ENCODE measurements around the gene CSMD2. TPM values are rescaled to one million over a fixed set of nuclear protein-coding genes. Genes with fewer than 3 reads are reported as not detected.

Gene CSMD2
- total RNA-seq, 1 donor from 2014 or later, result 0.98 TPM

DNA sequence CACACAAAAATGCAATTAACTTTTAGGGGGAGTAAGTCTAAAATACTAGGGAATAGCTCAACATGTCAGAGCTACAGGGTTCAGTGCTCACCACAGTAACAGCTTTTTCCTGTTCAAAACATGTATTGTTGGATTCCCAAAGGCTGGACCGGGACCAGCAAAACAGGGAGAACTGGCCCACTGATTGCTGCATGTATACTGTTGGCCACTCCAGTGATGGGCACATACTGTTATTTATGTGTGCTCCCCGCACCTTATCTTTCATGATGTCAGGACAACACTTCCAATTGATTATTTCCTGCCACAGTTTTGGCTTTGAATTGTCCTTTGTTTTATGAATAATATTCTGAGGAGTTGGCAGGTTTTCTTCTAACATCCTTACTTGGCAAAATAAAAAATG lies 250.5 kb downstream of the CSMD2 start:
- H3K4me3 ChIP-seq (ENCODE audit: low read depth, low read length), result no peak overlapping the region
- TF ChIP-seq CTCF (conservative IDR thresholded peaks at IDR 0.05; ENCODE audit: low read depth, low read length), result no peak
- DNase-seq (ENCODE audit: low read depth), result no peak

- no peak overlapping the region for H3K4me3 ChIP-seq (ENCODE audit: low read depth, low read length)
- DNase-seq (ENCODE audit: low read depth), result no peak
- TF ChIP-seq CTCF (conservative IDR thresholded peaks at IDR 0.05; ENCODE audit: low read depth, low read length), result no peak
These were observed 256.6 kb downstream of the CSMD2 start for GRCh38 chr1:33908324-33908956.

GRCh38 chr1:33906156-33906555 lies 258.9 kb downstream of the CSMD2 start:
- no peak for DNase-seq (ENCODE audit: low read depth)
- no peak overlapping the region for H3K4me3 ChIP-seq (ENCODE audit: low read depth, low read length)
- TF ChIP-seq CTCF (conservative IDR thresholded peaks at IDR 0.05; ENCODE audit: low read depth, low read length), result no peak

DNA sequence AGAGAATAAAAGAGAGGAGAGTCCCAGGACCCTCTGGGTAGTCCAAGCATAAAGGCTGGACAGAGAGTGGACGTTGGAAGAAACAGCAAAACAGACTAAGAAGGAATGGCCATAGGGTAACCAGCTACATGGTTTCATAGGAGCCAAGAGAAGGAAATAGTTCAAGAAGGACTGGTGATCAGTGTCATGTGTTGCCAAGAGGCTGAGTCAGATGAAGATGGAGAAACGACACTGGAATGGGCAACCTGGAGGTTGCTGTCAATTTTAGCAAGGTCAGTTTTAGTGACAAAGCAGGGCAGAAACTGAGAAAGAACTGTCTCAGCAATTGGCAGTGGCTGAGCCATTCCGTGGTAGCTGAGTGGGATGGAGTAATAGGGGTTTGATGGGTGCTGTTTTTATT lies 259.8 kb downstream of the CSMD2 start:
- no peak for DNase-seq (ENCODE audit: low read depth)
- no peak overlapping the region for H3K4me3 ChIP-seq (ENCODE audit: low read depth, low read length)
- no peak for TF ChIP-seq CTCF (conservative IDR thresholded peaks at IDR 0.05; ENCODE audit: low read depth, low read length)

GRCh38 chr1:33903210-33903589 lies 261.8 kb downstream of the CSMD2 start:
- TF ChIP-seq CTCF (conservative IDR thresholded peaks at IDR 0.05; ENCODE audit: low read depth, low read length), result no peak
- DNase-seq (ENCODE audit: low read depth), result peak; percentile 90
- no peak overlapping the region for H3K4me3 ChIP-seq (ENCODE audit: low read depth, low read length)

GRCh38 chr1:33902486-33903209 lies 262.4 kb downstream of the CSMD2 start:
- peak; percentile 30 for DNase-seq (ENCODE audit: low read depth)

More at GRCh38 chr1:33902486-33903209, 262.4 kb downstream of the CSMD2 start:
- TF ChIP-seq CTCF (conservative IDR thresholded peaks at IDR 0.05; ENCODE audit: low read depth, low read length), result no peak
- no peak overlapping the region for H3K4me3 ChIP-seq (ENCODE audit: low read depth, low read length)
